Stimulated activated CD4-positive, alpha-beta T cell treated with anti-CD3 and anti-CD28 coated beads, Interleukin-12 subunit alpha, Interleukin-12 subunit beta, amount 100 ng/mL, for 48 hours (primary cell): ENCODE measurements around the gene STOX2.

Experiments used
- DNase-seq, 3 donors: peaks; one replicate each; pipeline ENCODE4 v3.0.0-alpha.2; 2020; ENCODE audit warnings: low read depth in 2 of 3, low spot score in 1 of 3

The STOX2 gene

DNA sequence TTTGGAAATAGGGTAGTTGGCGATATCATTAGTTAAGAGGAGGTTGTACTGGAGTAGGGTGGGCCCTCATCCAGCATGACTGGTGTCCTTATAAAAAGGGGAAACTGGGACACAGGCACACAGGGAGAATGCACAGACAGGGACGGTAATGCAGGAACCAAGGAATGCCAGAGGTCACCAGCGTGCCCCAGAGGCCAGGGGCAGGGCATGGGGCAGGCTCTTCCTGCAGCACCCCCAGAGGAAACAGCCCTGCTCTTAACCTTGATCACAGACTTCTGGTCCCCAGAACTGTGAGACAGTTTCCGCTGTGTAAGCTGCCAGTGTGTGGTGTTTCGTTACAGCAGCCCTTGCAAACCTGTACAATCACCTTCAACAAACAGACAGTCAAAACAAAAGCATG lies 15.9 kb upstream of the STOX2 start:
- DNase-seq, result no peak

DNA sequence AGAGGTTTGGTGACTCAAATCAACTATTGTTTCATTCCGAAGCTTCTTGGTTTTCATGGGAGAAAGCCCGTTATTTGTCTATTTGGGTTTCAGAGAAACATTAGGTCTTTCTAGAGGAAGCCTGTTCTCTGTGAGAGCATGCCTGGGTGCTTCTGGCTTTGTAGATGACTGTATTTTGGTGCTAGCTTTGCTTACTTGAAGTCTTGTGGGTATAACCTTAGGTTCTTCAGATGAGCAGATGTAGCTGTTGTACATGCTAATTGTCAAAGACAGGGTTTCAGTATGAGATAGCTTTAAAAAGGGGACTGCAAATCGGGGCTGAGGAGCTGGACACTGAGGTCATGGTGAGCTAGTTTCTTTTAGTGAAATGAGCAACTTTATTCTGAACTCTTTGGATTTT lies 7.9 kb upstream of the STOX2 start:
- no peak for DNase-seq

DNA sequence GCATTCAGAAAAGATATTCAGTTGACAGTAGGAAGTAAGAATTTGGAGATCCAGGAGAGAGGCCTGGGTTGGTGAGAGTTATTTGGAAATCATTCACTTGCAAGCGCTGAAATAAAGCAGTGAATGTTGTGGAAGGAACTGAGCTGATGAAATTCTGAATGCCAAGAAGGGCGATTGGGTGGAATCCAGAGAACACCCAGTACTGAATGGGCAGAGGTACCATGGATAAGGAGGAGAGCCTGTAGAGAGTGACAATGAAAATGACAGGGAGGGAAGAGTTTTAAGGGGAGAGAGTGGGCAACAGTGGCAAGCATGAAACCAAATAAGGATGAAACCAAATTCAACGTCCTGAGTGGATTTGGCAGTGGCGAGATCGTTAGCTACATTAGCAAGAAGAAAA lies 6.7 kb upstream of the STOX2 start:
- DNase-seq, result no peak

DNA sequence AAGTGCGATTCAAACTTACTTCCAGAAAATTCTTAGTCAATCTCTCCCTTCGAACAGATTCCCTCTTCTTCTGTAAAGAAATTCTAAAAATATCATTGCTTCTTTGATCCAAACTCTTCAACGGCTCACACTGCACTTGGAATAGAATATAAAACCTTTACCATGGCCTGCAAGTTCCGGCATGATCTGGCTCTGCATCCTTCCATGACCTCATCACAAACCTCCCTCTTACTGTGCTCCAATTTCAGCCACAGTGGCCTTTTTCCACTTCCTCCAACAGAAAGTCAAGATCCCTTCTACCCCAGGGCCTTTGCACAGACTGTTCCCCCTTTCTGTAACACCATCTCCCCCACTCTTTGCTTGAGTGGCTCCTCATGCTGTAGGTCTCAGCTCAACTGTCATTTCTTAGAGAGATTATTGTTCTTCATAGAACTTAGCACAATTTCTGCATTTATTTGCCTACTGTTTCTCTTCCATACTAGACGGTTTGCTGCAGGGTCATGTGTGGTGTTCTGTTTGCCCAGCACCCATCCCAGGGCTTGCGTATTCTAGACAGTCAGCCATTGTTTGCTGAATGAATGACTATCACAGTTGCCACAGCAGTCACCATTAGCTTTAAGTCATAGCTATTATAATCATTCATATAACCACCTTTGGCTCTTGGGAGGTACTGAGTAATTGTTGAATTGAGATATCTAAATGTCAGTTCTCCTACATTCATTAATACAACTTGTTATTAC lies 1.9 kb upstream of the STOX2 start:
- DNase-seq, result no peak

DNA sequence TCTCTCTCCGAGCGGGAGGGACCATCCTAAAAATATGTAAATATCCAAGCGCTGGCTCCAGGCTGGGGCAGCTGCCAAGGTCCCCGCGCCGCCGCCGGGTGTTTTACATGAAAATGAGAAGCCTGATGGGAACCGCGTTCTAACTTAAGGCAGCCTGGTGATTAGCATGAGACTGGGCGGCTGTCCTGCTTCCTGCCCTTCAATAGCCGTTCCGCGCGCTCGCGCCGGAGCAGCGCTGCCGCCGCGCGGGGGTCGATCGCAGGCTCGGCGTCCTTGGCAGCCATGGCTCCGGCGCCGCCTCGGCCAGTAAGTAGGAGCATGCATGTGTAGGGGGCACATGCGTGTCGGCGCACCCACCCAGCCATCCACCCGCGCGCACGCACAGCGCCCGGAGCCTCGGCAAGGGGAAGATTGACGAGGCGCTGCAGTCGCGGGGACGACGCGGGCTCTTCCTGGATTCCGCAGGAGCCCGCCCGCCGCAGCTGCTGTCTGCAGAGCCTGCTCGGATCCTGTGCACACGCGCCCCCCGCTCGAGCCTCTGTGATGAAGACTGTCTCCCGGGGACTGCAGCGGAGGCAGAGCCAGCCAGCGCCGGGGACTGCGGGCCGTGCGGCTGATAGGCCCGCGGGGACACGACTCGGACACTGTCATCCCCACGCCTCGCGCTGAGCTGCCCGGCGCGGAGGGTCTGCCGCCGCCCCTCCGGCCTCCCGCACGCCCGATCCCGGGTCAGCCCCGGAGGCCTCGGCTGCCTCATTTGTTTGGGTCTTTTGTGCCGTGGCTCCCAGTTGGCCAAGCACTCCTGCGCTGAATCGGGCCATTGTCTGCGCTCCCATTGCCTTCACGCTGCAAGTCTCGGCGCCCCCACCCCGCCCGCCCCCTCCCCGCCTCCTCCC lies 734 bp downstream of the STOX2 start:
- no peak for DNase-seq

DNA sequence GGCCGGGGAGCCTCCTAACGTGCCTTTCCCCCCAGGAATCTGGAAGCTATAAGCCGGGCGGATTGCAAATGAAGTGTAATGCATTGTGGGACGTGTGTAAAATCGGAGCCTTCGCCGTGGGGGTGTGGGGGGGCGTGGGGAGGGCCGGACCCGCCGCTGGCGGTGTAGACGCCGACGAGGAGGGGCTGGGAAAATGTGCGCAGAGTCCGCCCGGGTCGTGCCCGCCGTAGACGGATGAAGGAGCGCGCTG lies 1.3 kb downstream of the STOX2 start:
- no peak for DNase-seq

DNA sequence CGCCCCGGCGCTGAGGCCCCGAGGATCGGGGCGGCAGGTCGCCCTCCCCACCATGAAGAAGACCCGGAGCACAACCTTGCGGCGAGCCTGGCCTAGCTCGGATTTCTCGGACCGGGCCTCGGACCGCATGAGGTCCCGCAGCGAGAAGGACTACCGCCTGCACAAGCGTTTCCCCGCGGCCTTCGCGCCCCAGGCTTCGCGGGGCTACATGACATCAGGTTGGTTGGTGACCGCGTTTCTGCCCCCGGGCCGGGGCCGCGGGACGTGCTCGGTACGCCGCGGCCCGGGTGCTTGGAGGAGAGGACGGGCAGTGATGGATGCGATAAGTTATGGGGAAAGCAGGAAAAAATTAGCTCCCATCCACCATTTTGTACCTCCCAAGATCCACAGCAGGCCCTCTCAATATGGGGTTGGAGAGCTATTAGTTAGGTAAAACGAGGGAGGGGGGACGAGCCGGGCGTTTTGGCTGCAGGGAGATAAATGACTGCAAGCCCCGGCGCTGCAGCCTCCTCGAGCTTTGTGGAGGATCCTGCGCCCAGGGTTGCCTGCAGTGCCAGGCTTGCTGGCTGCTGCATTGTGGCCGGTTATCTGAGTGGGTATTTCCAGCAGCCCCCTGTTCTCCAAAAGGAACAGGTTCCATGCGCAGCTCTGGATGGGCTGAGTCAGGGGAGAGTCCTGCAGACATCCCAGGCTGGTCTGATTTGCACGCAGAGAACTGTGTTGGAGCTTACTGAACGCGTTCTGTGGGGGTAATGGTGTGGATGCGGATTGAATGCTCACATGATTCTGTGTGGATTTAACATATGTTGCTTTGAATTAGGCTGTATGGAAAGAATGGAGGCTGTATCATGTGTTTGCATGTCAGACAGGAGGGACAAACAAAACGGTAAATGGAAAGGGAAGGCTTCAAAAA lies 1.9 kb downstream of the STOX2 start:
- DNase-seq, result no peak

DNA sequence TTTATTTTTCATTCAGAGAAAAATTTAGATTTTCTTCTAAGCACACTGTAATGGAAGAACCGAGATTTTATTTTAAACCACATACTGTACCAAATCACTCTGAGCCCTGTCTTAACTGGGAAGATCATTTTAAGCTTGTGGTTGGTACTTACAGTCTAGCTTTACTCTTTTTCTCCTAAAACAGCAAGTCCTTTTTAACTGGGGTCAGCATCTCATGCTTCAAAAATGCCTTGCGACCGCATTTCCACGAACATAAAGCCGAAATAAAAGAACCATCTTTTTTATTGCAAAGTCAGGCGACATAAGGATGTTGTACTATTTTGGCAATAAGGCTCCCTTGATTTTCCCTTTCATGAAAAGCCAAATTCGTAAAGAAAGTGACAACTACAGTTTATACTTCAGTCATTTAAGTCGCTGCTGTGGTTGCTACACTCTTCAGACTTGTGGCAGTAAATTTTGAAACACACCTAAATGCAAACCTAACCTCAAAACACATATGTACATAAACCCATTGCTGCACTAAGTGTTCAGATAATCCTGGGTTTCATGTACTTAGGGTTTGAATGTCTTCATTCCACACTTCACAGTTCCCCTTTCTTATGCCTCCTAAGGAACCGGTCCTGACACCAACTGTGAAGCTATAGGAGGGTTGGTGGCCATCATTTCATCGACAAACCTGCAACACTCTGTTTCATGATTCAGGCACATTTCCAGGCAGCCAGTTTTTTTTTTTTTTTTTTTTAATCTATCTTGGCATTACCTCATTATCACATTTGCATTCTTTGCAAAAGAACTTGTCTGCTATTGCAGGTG lies 3.0 kb downstream of the STOX2 start:
- no peak for DNase-seq

DNA sequence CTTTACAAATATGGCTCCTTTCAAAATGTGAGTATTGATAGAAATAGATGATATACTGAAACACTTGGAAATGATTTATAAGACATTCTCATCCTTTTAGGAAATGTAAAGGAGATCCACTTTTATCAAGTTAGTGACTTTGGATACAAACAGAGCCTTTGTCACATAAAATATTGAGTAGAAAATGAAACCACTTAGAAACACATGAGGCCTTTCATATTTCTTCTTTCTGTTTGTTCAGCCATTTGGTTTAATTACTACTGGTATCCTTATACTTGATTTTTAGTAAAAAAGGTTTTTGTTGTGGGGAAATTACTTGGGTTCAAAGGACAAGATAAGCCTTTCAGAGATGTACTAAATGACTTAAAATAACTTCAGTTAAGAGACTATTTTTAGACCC lies 4.1 kb downstream of the STOX2 start:
- DNase-seq, result no peak

DNA sequence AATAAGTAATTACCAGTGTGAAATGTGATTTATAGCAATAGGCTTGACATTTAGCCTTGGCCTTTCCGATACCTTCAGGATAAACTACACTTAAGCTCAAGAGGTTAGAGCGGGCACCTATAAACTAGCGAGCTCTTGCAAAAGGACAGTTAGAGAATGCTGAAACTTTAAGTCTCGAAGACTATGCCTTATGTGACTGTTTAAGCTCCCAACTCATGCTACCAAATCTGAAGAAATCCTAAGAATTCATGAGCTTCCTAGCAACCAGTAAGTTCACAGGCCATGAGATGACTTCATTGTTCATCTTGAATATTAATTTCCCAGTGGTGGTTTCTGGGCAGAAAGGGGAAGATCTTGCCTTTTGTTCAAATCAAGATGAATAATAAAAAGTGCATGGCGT lies 4.7 kb downstream of the STOX2 start:
- no peak for DNase-seq

DNA sequence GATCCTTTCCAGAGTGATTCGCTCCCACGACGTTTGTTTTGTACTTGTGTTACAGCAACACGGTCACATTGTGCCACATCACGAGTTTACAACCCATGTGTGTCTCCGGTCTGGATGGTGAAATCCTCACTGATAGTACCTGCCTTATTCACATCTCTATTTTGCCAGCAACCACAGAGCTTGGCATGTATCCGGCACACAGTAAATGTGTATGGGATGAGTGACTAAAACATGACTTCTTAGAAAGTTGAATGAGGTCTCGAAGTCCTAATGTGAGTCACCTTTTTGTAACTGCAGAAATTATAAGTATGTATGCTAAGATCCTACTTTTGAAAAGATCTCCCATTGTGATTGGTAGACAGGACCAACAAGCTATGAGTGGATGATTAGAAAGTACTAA lies 7.5 kb downstream of the STOX2 start:
- no peak for DNase-seq

DNA sequence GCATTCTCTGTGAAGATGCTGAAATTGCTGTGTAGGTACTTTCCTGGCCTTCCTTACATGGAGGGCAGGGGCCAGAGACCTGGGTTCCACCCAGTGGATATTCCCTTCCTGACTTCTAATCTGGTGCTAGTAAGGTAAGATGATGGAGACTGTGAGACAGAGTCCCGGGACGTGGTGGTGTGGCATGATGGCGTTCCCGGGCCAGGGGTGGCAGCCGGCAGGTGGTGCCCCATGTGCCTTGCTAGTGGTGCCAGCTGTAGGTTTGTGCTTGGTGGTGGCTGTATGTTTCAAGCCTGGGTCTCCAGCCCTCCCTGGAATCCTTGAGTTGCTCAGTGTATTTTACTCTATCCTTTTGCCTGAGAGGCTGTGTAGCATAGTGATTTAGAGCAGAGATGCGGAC lies 10.9 kb downstream of the STOX2 start:
- no peak for DNase-seq

DNA sequence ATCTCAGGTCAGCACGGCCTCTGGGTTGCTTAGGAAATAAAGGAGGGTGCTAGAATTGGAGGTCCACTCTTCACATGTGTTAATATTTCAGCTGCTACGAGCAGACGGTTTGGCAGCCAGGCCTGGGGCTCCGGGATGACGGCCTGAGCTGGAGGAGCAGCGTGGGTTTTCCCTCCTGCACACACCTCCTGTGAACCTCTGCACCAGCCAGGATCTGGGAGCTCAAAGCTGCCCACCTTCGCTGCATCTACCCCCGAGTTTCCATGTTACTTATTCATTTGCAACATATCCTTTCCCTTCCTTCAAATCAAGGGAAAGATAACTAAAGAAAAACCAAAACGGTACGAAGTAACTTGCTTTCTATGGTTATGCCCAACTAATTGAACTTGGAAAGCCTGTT lies 13.6 kb downstream of the STOX2 start:
- DNase-seq, result no peak

DNA sequence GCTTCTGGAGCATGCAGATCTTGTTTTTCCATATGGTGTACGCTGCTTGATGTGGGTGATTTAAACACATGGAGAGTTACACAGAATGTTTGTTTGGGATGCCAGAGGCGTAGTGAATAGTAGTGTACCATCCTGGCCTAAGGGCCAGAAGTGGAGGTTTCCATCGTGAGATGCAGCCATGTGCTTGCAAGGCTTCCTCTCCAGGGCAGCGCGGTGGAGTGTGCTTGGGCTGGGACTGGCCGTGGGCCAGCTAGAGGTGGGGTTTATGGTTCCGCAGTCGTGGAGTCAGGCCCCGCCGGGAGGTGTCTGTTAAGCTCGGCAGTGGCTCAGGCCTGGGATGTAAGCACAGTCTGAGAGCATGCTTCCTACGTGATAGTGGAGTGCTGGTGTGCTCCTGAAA lies 14.0 kb downstream of the STOX2 start:
- DNase-seq, result no peak

DNA sequence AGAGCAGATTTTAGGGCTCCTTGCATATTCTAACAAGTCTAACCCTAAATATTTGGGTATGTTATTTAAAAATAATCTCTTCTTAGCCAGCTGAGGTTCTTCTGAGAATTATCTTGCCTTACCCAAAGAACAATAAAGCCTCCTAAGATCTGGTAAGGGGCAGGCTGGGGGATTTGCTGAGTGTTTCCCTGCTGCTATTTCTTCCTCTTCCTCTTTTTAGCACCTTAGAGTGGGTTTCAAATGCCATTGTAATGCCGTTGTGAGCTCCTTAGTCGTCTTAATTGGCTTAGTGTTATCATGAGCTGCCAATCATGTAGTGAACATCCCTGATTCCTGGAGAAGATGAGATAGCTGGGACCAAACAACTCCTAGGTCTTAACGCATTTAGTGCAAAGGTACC lies 15.4 kb downstream of the STOX2 start:
- no peak for DNase-seq

DNA sequence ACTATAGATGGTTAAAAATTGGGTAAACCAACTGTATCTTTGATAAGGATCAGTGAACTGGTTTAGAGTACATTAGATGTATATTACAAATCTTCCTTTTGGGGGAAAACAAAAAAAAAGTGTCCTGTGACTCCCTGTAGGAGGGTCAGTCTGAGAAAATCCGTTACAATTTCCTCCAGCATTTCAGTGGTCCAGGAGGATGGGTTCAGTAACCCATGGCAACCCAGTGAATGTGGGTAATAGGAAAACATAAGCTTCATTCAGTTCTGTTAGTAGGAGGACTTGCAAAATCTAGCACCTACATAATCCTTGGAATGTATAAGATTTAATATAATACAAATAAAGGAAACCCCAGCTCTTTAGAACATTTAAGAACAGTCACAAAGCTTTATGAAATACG lies 16.2 kb downstream of the STOX2 start:
- DNase-seq, result no peak

DNA sequence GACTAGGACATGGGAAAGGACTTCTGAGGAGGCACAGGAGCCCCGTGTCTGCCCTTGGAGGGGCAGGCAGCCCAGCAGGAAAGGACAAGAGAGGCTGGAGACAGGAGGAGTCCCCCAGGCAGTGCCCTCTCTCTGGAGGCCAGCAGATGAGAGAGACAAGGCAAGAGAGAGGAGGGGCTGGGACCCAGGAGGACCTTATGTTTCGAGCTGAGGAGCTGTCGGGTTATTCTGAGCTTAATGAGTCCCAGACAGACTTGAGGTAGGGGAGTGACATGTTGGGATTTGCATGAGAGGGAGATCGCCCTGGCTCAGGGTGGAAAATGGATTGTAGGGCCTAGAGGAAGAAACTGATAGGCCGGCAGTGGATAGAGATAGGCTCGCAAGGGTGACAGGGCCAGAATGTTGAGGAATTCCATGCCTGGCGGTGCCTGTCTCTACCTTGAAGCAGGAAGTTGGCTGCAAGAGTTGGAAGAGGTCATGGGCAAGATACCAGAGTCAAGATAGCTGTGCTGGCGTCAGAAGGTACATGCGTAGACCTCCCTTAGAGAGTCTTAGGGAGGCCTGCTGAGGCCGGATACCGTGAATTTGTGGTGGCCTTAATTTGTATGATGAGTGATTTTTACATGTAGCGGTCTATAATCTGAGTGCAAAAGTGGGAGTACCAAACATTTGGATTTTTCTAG lies 19.4 kb downstream of the STOX2 start:
- no peak for DNase-seq

DNA sequence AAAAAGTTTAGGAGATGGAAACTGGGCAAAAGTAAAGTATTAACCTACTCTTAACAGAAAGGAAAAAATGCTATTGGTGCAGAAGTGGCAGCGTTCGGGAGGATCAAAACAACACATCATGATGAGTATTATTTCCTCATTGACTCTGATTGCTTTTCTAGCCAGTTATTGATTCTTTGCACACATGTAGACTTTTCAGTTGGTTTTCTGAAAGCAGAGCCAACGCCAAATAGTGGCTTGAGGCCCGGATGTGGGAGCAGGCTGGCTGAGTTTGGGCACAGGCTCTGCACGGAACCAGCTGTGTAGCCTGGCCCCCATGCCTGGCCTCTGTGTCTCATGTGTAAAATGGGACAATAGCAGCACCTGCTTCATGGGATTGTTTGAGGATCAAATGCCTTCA lies 21.8 kb downstream of the STOX2 start:
- DNase-seq, result no peak

DNA sequence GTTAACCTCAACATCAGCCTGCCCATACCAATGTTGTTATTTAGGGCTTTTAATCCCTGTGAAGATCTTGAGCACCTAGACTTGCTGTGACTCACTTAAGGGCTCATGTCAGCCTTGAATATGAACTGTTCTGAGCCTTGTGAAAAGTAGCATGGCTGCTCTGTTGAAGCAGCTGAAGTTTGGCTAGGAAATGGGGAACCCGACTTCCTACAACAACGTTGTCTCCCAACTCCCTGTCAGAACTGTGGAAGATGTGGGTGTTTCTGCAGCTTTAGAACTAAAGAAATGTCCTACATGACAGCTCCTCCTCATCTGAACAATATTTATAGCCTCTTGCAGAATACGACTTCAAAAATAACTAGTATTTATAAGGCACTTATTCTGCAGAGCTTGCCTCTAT lies 27.5 kb downstream of the STOX2 start:
- no peak for DNase-seq

DNA sequence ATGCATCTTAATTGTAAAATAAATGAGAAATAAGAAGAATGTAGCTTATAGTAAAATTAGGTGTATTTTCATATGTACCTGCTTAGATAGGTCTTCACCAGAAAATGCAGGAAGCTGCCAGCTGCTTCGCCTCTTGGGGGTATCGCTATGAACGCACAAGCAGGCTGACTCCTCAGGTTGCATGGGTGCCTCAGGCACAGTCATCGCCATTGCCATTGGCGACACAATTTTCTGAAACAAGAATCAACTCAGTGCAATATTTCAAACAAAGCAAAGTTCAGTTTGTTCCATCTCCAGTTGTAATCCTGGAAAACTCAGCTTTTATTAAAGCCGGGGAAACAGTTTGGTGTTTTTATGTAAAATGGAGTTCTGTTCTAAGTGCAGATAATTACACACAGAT lies 29.7 kb downstream of the STOX2 start:
- DNase-seq, result no peak
